ENCODE results near the gene TERB1. TPM values are rescaled to one million over a fixed set of nuclear protein-coding genes. Genes with fewer than 3 reads are reported as not detected.

The TERB1 gene
- total and polyA plus RNA-seq, 11 donors = not detected

DNA sequence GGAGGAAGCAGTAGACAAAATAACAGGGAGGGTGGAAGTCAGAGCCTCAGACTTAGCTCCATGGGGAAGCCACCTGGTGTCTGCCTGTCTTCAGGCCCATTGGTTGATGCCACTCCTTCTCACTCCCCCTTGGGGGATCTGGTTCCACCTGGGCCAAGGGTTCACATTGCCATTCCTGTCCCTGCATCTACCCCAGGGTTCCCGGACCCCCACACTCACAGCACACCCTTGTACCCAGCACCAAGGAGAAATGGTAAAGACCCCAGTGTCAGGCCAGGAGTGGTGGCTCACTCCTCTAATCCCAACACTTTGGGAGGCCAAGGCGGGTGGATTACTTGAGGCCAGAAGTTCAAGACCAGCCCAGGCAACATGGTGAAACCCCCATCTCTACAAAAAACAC lies 41.8 kb upstream of the TERB1 start:
- intact Hi-C loops (cut with DNase I) = no loop called here
- peaks cover 5 to 43% (median 21%) of the 10 kb centered on the region in 9 donors for H3K27me3 ChIP-seq
- TF ChIP-seq, protein P1, sequence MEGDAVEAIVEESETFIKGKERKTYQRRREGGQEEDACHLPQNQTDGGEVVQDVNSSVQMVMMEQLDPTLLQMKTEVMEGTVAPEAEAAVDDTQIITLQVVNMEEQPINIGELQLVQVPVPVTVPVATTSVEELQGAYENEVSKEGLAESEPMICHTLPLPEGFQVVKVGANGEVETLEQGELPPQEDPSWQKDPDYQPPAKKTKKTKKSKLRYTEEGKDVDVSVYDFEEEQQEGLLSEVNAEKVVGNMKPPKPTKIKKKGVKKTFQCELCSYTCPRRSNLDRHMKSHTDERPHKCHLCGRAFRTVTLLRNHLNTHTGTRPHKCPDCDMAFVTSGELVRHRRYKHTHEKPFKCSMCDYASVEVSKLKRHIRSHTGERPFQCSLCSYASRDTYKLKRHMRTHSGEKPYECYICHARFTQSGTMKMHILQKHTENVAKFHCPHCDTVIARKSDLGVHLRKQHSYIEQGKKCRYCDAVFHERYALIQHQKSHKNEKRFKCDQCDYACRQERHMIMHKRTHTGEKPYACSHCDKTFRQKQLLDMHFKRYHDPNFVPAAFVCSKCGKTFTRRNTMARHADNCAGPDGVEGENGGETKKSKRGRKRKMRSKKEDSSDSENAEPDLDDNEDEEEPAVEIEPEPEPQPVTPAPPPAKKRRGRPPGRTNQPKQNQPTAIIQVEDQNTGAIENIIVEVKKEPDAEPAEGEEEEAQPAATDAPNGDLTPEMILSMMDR (IDR thresholded peaks at IDR 0.05) = no peak
- TF ChIP-seq POLR2A (IDR thresholded peaks at IDR 0.05) = no peak

DNA sequence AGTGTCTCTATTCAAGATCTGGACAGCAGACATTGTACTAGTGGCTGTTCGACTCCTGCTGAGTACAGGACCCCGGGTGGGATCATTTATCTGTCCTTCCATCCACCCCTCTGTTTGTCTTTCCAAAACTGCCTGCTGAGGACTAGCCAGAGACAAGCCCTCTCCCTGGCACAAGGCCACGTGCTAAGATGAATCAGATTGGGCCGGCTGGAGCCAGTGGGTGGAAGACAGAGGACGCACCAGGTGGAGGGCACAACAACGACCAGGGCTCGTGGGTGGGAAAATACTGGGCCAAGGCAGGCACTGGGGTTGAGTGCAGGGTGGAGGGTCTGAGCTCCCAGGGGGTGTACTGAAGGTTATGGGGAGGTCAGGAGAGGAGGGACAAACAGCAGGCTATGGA lies 41.4 kb upstream of the TERB1 start:
- peaks cover 5 to 42% (median 21%) of the 10 kb centered on the region in 9 donors for H3K27me3 ChIP-seq
- ATAC-seq (no peak), DNase-seq (no peak)
- no peaks in the 10 kb centered on the region for H3K36me3 ChIP-seq
- 70 to 82% (median 73%) methylated on average over 7 of the region's 7 CpGs for WGBS, 4 donors
- peaks cover 0 to 11% (median 0%) of the 10 kb centered on the region in 12 donors for H3K9me3 ChIP-seq
- H3K27ac ChIP-seq = no peak overlapping the region
- peaks cover 0 to 20% (median 12%) of the 10 kb centered on the region in 12 donors for H3K4me1 ChIP-seq
- intact Hi-C loops (cut with DNase I) = no loop called here
- no peak overlapping the region for H3K4me3 ChIP-seq
- TF ChIP-seq POLR2A (IDR thresholded peaks at IDR 0.05) = no peak
- TF ChIP-seq, protein P1 (IDR thresholded peaks at IDR 0.05) = no peak

More for the DNA sequence above, 41.8 kb upstream of the TERB1 start:
- peaks cover 0 to 9% (median 0%) of the 10 kb centered on the region in 12 donors for H3K9me3 ChIP-seq
- no peaks in the 10 kb centered on the region for H3K36me3 ChIP-seq
- WGBS, 4 donors = 95 to 100% (median 98%) methylated on average over 2 of the region's 2 CpGs
- no peak overlapping the region for H3K4me3 ChIP-seq
- DNase-seq (no peak), ATAC-seq (no peak)
- H3K27ac ChIP-seq = no peak overlapping the region
- H3K4me1 ChIP-seq = peaks cover 0 to 20% (median 12%) of the 10 kb centered on the region in 12 donors

DNA sequence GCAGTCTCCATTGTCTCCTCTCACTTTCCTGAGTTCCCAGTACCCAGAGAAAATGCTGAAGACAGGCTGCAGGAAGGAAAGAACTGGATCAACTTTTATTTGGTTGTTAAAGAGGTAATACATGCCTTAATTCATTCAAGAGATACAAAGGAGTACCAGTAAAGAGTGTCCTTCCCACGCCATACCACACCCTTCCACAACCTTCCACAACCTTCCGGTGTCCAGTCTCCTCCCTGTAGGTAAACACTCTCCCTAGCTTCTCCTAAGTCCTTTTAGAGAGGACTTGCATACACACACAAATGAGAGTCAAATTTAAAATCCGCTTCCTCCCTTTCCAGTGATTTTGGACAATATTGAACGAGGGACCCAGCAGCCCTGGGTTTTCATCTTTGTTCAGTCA lies 40.0 kb upstream of the TERB1 start:
- intact Hi-C loops (cut with DNase I) = no loop called here
- 85 to 92% (median 89%) methylated on average over 4 of the region's 4 CpGs for WGBS, 4 donors
- TF ChIP-seq, protein P1 (IDR thresholded peaks at IDR 0.05) = no peak
- no peak for TF ChIP-seq POLR2A (IDR thresholded peaks at IDR 0.05)

DNA sequence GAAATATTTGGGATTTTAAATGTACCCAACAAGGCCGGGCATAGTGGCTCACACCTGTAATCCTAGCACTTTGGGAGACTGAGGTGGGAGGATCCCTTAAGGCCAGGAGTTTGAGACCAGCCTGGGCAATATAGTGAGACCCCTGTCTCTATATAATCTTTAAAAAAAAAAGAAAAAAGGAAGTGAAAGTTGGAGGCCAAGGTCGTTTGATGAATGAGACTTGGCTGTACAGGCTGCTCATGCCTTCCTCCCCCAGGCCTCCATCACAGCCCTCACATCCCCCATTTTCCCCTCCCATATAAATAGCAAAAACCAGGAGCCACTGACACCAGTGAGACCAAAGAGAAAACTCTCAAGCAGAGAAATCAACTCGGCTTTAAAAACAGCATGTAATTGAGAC lies 39.5 kb upstream of the TERB1 start:
- Histone ChIP-seq H3K4me1 (peaks cover 0 to 20% (median 12%) of the 10 kb centered on the region in 12 donors), H3K9me3 (peaks cover 0 to 11% (median 0%) of the 10 kb centered on the region in 12 donors), H3K4me3 (no peak overlapping the region), H3K27ac (no peak overlapping the region), H3K36me3 (no peaks in the 10 kb centered on the region), H3K27me3 (peaks cover 5 to 25% (median 17%) of the 10 kb centered on the region in 9 donors)
- no peak for DNase-seq
- intact Hi-C loops (cut with DNase I) = no loop called here
- 52 to 59% (median 54%) methylated on average over 3 of the region's 3 CpGs for WGBS, 4 donors
- TF ChIP-seq, protein P1 (IDR thresholded peaks at IDR 0.05) = no peak
- no peak for TF ChIP-seq POLR2A (IDR thresholded peaks at IDR 0.05)
- ATAC-seq = no peak

More for the DNA sequence above, 40.0 kb upstream of the TERB1 start:
- no peak overlapping the region for H3K27ac ChIP-seq
- no peaks in the 10 kb centered on the region for H3K36me3 ChIP-seq
- H3K9me3 ChIP-seq = peaks cover 0 to 11% (median 0%) of the 10 kb centered on the region in 12 donors
- H3K27me3 ChIP-seq = peaks cover 5 to 28% (median 20%) of the 10 kb centered on the region in 9 donors
- no peak overlapping the region for H3K4me3 ChIP-seq
- DNase-seq (no peak), ATAC-seq (no peak)
- peaks cover 0 to 20% (median 12%) of the 10 kb centered on the region in 12 donors for H3K4me1 ChIP-seq
